ENCODE data around the gene PARP6.

The PARP6 gene

DNA sequence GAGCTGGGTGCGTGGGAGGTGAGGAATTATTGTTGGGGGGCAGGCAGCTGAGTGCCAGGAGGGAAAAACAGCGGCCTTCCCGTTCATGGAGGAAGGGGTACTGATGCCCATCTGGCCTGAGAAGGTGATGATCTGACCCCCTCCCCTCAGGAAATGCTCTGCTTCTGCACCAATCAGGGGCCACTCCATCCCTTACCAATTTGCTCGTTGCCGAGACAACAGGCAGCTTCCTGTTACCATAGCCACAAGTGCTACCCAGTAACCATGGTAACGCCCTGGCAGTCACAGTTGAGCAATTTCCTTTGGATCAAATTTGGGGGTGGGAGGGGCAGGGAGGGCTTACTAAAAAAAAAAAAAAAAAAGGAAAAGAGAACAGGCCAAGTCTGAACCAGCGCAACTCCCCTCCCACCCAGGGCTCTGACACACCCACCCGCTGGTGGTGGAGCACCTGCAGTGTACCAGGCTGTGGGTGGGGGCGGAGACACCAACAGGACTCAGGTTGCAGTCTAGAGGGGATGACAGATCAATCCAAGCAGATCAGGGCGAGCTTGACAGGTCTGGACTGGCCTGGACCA, 33.9 kb upstream of the PARP6 start:
- no peak overlapping the region for H3K27ac ChIP-seq (ENCODE audit: low read depth, low read length)

DNA sequence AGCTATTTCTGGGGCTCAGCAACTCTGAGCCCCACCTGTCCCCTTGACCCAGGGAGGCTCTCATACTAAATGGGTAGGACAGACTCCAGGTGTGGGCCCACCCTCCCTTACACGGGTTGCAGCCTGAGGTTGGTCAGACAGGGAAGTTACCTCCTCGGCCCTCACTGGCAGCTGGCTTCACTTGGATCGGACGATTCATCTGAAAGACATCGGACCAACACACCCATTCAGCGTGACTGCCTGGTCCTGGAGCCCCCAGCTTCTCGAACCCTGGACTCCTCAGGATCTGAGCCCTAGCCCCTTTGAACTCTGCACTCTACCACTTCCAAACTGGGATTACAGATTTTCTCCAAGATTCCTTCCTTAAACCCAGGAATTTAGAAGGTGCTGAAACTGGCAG, 32.2 kb upstream of the PARP6 start:
- H3K9me3 ChIP-seq (ENCODE audit: insufficient read depth, low read length): no peaks in the 10 kb centered on the region
- no peaks in the 10 kb centered on the region for H3K9me2 ChIP-seq (replicated peaks; ENCODE audit: insufficient read depth, low read length)
- no peak overlapping the region for H3K4me2 ChIP-seq (ENCODE audit: low read depth, low read length, poor library complexity, severe bottlenecking)
- TF ChIP-seq EZH2phosphoT487 (conservative IDR thresholded peaks at IDR 0.05; ENCODE audit: low read length): no peak
- TF ChIP-seq, protein P1, sequence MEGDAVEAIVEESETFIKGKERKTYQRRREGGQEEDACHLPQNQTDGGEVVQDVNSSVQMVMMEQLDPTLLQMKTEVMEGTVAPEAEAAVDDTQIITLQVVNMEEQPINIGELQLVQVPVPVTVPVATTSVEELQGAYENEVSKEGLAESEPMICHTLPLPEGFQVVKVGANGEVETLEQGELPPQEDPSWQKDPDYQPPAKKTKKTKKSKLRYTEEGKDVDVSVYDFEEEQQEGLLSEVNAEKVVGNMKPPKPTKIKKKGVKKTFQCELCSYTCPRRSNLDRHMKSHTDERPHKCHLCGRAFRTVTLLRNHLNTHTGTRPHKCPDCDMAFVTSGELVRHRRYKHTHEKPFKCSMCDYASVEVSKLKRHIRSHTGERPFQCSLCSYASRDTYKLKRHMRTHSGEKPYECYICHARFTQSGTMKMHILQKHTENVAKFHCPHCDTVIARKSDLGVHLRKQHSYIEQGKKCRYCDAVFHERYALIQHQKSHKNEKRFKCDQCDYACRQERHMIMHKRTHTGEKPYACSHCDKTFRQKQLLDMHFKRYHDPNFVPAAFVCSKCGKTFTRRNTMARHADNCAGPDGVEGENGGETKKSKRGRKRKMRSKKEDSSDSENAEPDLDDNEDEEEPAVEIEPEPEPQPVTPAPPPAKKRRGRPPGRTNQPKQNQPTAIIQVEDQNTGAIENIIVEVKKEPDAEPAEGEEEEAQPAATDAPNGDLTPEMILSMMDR (IDR thresholded peaks at IDR 0.05; ENCODE audit: insufficient read depth, low read length, poor library complexity, severe bottlenecking): no peak
- H3K27ac ChIP-seq (ENCODE audit: low read depth, low read length): no peak overlapping the region
- no peaks in the 10 kb centered on the region for H3K36me3 ChIP-seq (ENCODE audit: low read length)
- no peaks in the 10 kb centered on the region for H3F3A ChIP-seq (ENCODE audit: insufficient read depth)
- H3K79me2 ChIP-seq (ENCODE audit: insufficient read depth, low read length): no peaks in the 10 kb centered on the region
- no peak overlapping the region for H2AFZ ChIP-seq (ENCODE audit: low read depth, low read length, severe bottlenecking)
- no peaks in the 10 kb centered on the region for H3K27me3 ChIP-seq (ENCODE audit: low read length)
- H3K9ac ChIP-seq (ENCODE audit: low read length): no peak overlapping the region
- H3K4me3 ChIP-seq (ENCODE audit: insufficient read depth, low read length, poor library complexity, severe bottlenecking): no peak overlapping the region
- H4K20me1 ChIP-seq (ENCODE audit: low read depth, low read length): no peaks in the 10 kb centered on the region

More for the DNA sequence above, 33.9 kb upstream of the PARP6 start:
- Histone ChIP-seq H3K79me2 (ENCODE audit: insufficient read depth, low read length) (no peaks in the 10 kb centered on the region), H3K27me3 (ENCODE audit: low read length) (no peaks in the 10 kb centered on the region), H3K9me3 (ENCODE audit: insufficient read depth, low read length) (no peaks in the 10 kb centered on the region), H3K9me2 (replicated peaks; ENCODE audit: insufficient read depth, low read length) (no peaks in the 10 kb centered on the region), H3K9ac (ENCODE audit: low read length) (no peak overlapping the region), H3K4me3 (ENCODE audit: insufficient read depth, low read length, poor library complexity, severe bottlenecking) (no peak overlapping the region), H3K36me3 (ENCODE audit: low read length) (no peaks in the 10 kb centered on the region), H4K20me1 (ENCODE audit: low read depth, low read length) (no peaks in the 10 kb centered on the region), H3K4me2 (ENCODE audit: low read depth, low read length, poor library complexity, severe bottlenecking) (no peak overlapping the region), H3F3A (ENCODE audit: insufficient read depth) (no peaks in the 10 kb centered on the region), H2AFZ (ENCODE audit: low read depth, low read length, severe bottlenecking) (no peak overlapping the region)
- no peak for TF ChIP-seq EZH2phosphoT487 (conservative IDR thresholded peaks at IDR 0.05; ENCODE audit: low read length)
- TF ChIP-seq, protein P1 (IDR thresholded peaks at IDR 0.05; ENCODE audit: insufficient read depth, low read length, poor library complexity, severe bottlenecking): no peak

DNA sequence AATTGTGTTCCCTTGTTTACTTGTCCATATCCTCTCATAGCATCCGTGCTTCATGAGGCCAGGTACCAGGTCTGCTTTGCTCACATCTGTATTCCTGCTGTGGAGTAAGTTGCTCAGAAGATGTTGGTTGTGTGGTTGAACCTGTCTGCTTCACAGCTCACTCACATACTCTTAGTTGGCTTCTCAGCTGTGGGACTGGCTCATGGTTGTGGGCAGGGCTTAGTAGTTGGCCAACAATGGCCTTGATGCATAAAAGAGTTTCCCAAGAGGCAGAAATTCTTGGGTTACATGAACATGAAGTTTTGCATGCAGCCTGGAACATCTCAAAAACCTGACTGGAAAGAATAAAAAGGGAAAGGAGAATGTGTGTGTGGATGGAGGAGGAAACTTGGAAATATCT, 30.6 kb upstream of the PARP6 start:
- Histone ChIP-seq H3K4me2 (ENCODE audit: low read depth, low read length, poor library complexity, severe bottlenecking) (no peak overlapping the region), H3F3A (ENCODE audit: insufficient read depth) (no peaks in the 10 kb centered on the region), H2AFZ (ENCODE audit: low read depth, low read length, severe bottlenecking) (no peak overlapping the region), H3K9me3 (ENCODE audit: insufficient read depth, low read length) (no peaks in the 10 kb centered on the region), H3K27me3 (ENCODE audit: low read length) (no peaks in the 10 kb centered on the region), H3K79me2 (ENCODE audit: insufficient read depth, low read length) (no peaks in the 10 kb centered on the region), H3K27ac (ENCODE audit: low read depth, low read length) (no peak overlapping the region), H4K20me1 (ENCODE audit: low read depth, low read length) (no peaks in the 10 kb centered on the region), H3K9me2 (replicated peaks; ENCODE audit: insufficient read depth, low read length) (no peaks in the 10 kb centered on the region), H3K9ac (ENCODE audit: low read length) (no peak overlapping the region), H3K36me3 (ENCODE audit: low read length) (no peaks in the 10 kb centered on the region), H3K4me3 (ENCODE audit: insufficient read depth, low read length, poor library complexity, severe bottlenecking) (no peak overlapping the region)
- no peak for TF ChIP-seq EZH2phosphoT487 (conservative IDR thresholded peaks at IDR 0.05; ENCODE audit: low read length)
- TF ChIP-seq, protein P1 (IDR thresholded peaks at IDR 0.05; ENCODE audit: insufficient read depth, low read length, poor library complexity, severe bottlenecking): no peak
